ENCODE data around the gene NRIP1. TPM values are rescaled to one million over a fixed set of nuclear protein-coding genes. Genes with fewer than 3 reads are reported as not detected.

The NRIP1 gene
- total RNA-seq, 1 donor from 2014 or later, result 72.1 TPM

GRCh38 chr21:15054089-15054488 is 10.7 kb downstream of the NRIP1 start:
- no peak for DNase-seq (ENCODE audit: low spot score)
- peak overlapping the region; percentile 46 for H3K27ac Mint-ChIP-seq (ENCODE audit: unreplicated experiment)
- no peaks in the 10 kb centered on the region for H3K27me3 Mint-ChIP-seq (ENCODE audit: unreplicated experiment)
- no peak overlapping the region for H3K4me3 Mint-ChIP-seq (ENCODE audit: unreplicated experiment)
- H3K4me1 Mint-ChIP-seq (ENCODE audit: unreplicated experiment), result peaks cover 71% of the 10 kb centered on the region
- H3K36me3 Mint-ChIP-seq (ENCODE audit: low read depth, unreplicated experiment), result no peaks in the 10 kb centered on the region
- no peak for TF ChIP-seq CTCF (IDR thresholded peaks at IDR 0.05; ENCODE audit: unreplicated experiment)
- H3K9me3 Mint-ChIP-seq (ENCODE audit: unreplicated experiment), result no peaks in the 10 kb centered on the region

- Mint-ChIP-seq H3K4me1 (ENCODE audit: unreplicated experiment) (peaks cover 66% of the 10 kb centered on the region), H3K27me3 (ENCODE audit: unreplicated experiment) (no peaks in the 10 kb centered on the region), H3K9me3 (ENCODE audit: unreplicated experiment) (no peaks in the 10 kb centered on the region), H3K4me3 (ENCODE audit: unreplicated experiment) (no peak overlapping the region), H3K27ac (ENCODE audit: unreplicated experiment) (no peak overlapping the region), H3K36me3 (ENCODE audit: low read depth, unreplicated experiment) (no peaks in the 10 kb centered on the region)
- no peak for DNase-seq (ENCODE audit: low spot score)
- TF ChIP-seq CTCF (IDR thresholded peaks at IDR 0.05; ENCODE audit: unreplicated experiment), result no peak
These were observed 11.3 kb downstream of the NRIP1 start for GRCh38 chr21:15053500-15053899.

GRCh38 chr21:15052459-15052763 is 12.4 kb downstream of the NRIP1 start:
- TF ChIP-seq CTCF (IDR thresholded peaks at IDR 0.05; ENCODE audit: unreplicated experiment), result no peak
- Mint-ChIP-seq H3K36me3 (ENCODE audit: low read depth, unreplicated experiment) (no peaks in the 10 kb centered on the region), H3K4me1 (ENCODE audit: unreplicated experiment) (peaks cover 58% of the 10 kb centered on the region), H3K9me3 (ENCODE audit: unreplicated experiment) (no peaks in the 10 kb centered on the region), H3K27me3 (ENCODE audit: unreplicated experiment) (no peaks in the 10 kb centered on the region), H3K4me3 (ENCODE audit: unreplicated experiment) (no peak overlapping the region), H3K27ac (ENCODE audit: unreplicated experiment) (peak overlapping the region; percentile 7)
- DNase-seq (ENCODE audit: low spot score), result no peak

- TF ChIP-seq CTCF (IDR thresholded peaks at IDR 0.05; ENCODE audit: unreplicated experiment), result no peak
- H3K4me3 Mint-ChIP-seq (ENCODE audit: unreplicated experiment), result no peak overlapping the region
- no peaks in the 10 kb centered on the region for H3K9me3 Mint-ChIP-seq (ENCODE audit: unreplicated experiment)
- H3K27me3 Mint-ChIP-seq (ENCODE audit: unreplicated experiment), result no peaks in the 10 kb centered on the region
- H3K27ac Mint-ChIP-seq (ENCODE audit: unreplicated experiment), result peak overlapping the region; percentile 7
- peaks cover 55% of the 10 kb centered on the region for H3K4me1 Mint-ChIP-seq (ENCODE audit: unreplicated experiment)
- no peak for DNase-seq (ENCODE audit: low spot score)
- H3K36me3 Mint-ChIP-seq (ENCODE audit: low read depth, unreplicated experiment), result peaks cover 3% of the 10 kb centered on the region
These were observed 12.9 kb downstream of the NRIP1 start for GRCh38 chr21:15051644-15052458.

- Mint-ChIP-seq H3K4me1 (ENCODE audit: unreplicated experiment) (peaks cover 48% of the 10 kb centered on the region), H3K27me3 (ENCODE audit: unreplicated experiment) (peaks cover 4% of the 10 kb centered on the region), H3K27ac (ENCODE audit: unreplicated experiment) (no peak overlapping the region), H3K36me3 (ENCODE audit: low read depth, unreplicated experiment) (peaks cover 13% of the 10 kb centered on the region), H3K9me3 (ENCODE audit: unreplicated experiment) (no peaks in the 10 kb centered on the region), H3K4me3 (ENCODE audit: unreplicated experiment) (no peak overlapping the region)
- no peak for TF ChIP-seq CTCF (IDR thresholded peaks at IDR 0.05; ENCODE audit: unreplicated experiment)
- DNase-seq (ENCODE audit: low spot score), result no peak
These were observed 14.0 kb downstream of the NRIP1 start for GRCh38 chr21:15050568-15051377.
